Fibroblast of pulmonary artery (primary cell): ENCODE data around the gene IL1A.
"Not testable (repeated sequence)": the region's sequence is repeated elsewhere in the genome, so short reads cannot be mapped to it uniquely, and the experiment has no call there.

Source experiments
- DNase-seq: peaks from one replicate; pipeline ENCODE4 v3.0.0-alpha.2; 2010; ENCODE audit warnings: low read depth
- H3K4me3 ChIP-seq: replicated peaks from 2 replicates; pipeline ENCODE4 v1.5.1; 2011; ENCODE audit warnings: low read depth, mild to moderate bottlenecking, control low read depth, low read length, moderate library complexity
- TF ChIP-seq, protein P1 (sequence below): IDR thresholded peaks from 2 replicates; pipeline ENCODE4 v1.5.1; 2011; ENCODE audit warnings: mild to moderate bottlenecking, control low read depth, low read length, inconsistent platforms; ENCODE audit errors: missing control alignments

The IL1A gene, protein sequence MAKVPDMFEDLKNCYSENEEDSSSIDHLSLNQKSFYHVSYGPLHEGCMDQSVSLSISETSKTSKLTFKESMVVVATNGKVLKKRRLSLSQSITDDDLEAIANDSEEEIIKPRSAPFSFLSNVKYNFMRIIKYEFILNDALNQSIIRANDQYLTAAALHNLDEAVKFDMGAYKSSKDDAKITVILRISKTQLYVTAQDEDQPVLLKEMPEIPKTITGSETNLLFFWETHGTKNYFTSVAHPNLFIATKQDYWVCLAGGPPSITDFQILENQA

DNA sequence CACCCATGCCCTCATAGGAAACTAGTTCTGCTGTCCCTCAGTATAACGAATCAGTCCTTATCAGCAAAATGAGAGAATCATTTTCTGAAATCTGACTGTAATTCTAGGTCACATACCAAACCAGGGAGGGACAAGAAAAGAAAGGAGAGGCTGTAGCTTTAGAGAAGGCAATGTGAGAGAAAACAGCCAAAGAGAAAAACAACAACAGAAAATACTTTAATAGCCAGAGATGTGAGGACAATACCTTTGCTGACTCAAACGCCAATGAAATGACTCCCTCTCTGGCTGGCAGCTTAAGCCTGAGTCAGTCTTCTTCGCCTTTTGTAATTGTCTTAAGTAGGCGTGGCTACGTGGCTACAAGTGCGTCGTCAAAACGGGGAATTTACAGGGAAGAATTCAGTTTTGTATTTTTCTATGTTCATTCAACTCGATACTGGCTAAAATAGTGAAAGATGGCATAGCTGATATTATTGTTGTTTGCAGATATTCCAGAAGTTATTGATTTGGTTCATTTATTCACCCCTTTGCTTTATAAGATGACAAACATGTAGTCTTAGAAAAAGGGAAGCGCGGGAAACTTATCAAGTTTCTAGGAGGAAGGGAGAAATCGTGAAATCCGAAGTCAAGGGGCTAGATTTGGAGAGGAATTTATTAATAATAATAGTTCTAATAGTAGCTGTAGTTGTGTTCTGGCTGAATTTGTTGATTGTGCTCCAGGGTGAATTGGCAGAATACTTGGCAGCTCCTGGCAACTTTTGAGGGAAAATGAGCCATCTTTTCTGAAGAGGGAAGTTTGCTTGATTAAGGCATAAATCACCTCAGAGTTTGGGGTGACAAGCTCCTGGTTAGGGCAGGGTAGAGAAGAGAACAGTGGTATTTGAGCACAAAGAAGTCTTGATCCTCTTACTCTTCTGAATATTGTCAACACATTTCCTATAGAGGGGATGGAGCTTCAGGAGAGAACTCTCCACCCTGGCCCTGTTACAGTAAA is at the start of gene IL1A:
IL1A (minus strand) TSS at position 295 of the 991 bp plus-strand sequence. CDS start 723 bp downstream, outside the sequence.
- TF ChIP-seq, protein P1, sequence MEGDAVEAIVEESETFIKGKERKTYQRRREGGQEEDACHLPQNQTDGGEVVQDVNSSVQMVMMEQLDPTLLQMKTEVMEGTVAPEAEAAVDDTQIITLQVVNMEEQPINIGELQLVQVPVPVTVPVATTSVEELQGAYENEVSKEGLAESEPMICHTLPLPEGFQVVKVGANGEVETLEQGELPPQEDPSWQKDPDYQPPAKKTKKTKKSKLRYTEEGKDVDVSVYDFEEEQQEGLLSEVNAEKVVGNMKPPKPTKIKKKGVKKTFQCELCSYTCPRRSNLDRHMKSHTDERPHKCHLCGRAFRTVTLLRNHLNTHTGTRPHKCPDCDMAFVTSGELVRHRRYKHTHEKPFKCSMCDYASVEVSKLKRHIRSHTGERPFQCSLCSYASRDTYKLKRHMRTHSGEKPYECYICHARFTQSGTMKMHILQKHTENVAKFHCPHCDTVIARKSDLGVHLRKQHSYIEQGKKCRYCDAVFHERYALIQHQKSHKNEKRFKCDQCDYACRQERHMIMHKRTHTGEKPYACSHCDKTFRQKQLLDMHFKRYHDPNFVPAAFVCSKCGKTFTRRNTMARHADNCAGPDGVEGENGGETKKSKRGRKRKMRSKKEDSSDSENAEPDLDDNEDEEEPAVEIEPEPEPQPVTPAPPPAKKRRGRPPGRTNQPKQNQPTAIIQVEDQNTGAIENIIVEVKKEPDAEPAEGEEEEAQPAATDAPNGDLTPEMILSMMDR, result no peak
- DNase-seq, result peak; percentile 84
- peak within 1 kb of the TSS; percentile 36 for H3K4me3 ChIP-seq

DNA sequence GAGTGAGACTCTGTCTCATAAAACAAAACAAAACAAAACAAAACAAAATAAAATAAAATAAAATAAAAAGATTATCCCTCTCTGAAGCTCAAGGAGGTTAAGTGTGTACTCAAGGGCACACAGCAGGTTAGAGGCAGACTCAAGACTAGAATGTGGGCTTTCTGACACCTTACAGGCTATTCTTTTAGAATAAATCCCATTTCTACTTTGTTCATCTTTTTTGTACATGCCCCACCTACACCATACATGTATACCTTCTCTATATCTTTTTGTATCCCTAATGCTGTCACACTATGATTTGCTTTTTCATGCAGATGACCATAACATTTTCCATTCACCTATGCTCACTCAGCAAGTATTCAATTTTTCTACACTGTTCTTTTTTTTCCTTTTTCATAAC is 49.7 kb upstream of the IL1A start:
- no peak for DNase-seq
- TF ChIP-seq, protein P1, result no peak
- H3K4me3 ChIP-seq, result peak overlapping the region; percentile 71

DNA sequence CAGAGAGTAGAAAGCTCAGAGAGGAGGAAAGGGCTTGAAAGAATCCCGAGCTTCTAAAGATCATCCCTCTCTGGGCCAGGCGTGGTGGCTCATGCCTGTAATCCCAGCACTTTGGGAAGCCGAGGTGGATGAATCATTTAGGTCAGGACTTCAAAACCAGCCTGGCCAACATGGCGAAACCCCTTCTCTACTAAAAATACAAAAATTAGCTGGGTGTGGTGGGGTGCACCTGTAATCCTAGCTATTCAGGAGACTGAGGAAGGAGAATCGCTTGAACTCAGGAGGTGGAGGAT is 49.3 kb upstream of the IL1A start:
- DNase-seq, result not testable (repeated sequence)
- peak overlapping the region; percentile 71 for H3K4me3 ChIP-seq

DNA sequence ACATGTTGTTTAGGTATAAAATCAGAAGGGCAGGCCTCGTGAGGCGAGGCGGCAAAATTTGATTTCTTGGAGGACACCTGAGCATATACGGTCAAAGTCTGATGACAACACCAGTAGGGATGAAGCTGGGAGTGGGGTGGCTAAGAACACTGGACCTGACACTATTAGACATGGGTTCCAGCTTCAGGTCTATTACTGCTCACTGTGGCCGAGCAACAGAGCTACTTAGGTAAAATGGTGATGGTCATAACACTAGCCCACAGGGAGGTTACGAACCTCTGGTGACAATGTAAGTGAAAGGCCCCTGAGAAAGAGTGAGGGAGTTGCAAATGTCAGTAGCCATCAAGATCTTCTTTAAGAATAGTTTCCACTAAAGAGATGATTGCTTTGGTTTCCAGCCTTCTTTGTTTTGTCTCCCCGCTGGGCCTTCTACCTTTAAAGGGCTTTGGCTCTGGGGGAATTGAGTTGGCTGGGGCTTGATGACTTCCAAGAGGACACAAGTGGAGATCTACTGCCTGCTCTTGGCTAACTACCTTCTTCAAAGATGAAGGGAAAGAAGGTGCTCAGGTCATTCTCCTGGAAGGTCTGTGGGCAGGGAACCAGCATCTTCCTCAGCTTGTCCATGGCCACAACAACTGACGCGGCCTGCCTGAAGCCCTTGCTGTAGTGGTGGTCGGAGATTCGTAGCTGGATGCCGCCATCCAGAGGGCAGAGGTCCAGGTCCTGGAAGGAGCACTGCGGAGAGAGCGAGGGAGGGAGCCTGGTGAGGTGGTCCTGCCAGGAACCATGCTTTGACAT is 48.7 kb upstream of the IL1A start:
- TF ChIP-seq, protein P1, result no peak
- peak overlapping the region; percentile 17 for H3K4me3 ChIP-seq
- peak; percentile 38 for DNase-seq

DNA sequence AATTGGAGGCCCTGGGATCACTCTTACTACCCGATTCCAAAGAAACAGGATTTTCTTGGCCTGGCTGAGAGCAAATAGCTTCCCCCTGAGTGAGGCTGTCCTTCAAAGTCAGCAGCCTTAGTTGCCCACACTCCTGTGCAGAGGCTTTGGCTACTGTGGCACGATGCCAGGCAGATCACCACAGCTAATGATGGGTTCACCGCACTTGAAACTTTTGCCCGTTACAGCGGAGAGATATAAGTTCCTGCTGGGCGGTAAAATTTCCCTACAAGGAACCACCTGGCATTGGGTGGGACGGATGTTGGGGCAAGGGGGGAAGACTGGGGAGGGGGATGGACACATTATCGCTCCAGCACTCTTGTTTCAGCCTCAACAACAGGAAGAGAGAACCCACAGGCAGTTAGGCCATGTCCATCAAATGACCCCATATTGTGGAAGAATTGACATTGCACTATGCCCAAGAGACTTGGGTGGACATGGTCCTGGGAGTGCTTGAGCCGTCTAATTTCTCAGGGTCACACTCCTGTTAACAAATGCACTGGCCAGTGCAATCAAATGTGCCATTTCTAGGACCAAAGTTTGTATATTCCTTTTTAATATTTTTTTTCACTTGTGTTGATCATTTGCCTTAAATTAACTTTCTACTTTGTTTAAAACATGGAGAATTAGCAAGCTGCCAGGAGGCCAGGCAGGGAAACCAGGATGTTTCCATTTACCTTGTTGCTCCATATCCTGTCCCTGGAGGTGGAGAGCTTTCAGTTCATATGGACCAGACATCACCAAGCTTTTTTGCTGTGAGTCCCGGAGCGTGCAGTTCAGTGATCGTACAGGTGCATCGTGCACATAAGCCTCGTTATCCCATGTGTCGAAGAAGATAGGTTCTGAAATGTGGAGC is 47.9 kb upstream of the IL1A start:
- H3K4me3 ChIP-seq, result no peak overlapping the region
- peak; percentile 48 for DNase-seq

DNA sequence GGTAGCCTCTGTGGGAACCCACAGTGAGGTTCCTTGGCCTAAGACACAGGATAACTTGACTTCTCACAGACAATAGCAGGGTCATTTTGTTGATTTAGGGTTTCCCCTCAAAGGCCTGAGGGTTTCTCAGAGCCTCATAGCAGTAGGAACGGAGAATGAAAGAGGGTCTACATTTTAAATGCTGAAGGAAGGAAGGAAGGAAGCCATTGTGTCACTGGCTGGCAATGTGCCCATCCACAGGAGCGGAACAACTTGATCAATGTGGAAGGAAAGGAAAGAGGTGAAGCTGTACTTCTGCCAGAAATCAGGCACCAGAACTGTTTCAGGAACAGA is 47.2 kb upstream of the IL1A start:
- peak; percentile 52 for DNase-seq
- TF ChIP-seq, protein P1, result no peak
- H3K4me3 ChIP-seq, result no peak overlapping the region

More for the DNA sequence above, 47.9 kb upstream of the IL1A start:
- TF ChIP-seq, protein P1, result no peak
